Tibial artery (tissue), 4 donors: ENCODE measurements around the gene URB2.

Experiments used
- DNase-seq, 2 donors: peaks; one replicate each; pipeline ENCODE4 v3.0.0-alpha.2; 2019
- H3K27ac ChIP-seq, 2 donors: fragments of 200-600 bp; sonication (generic) in 1 of 2; 1 replicate in 1 of 2; 2 replicates in 1 of 2; pipeline ENCODE4 v1.5.1; 2018 to 2019; ENCODE audit warnings: mild to moderate bottlenecking in 1 of 2
- H3K27me3 ChIP-seq, 2 donors: fragments of 200-600 bp; sonication (generic) in 1 of 2; one replicate each; pipeline versions ENCODE4 v1.5.1 to v1.6.0; 2016 to 2019
- H3K36me3 ChIP-seq, 3 donors: fragments of 200-600 bp; sonication (generic) in 2 of 3; one replicate each; pipeline ENCODE4 v1.5.1; 2016 to 2019; ENCODE audit warnings: mild to moderate bottlenecking in 2 of 3
- H3K4me1 ChIP-seq, 4 donors: fragments of 200-600 bp; sonication (generic) in 2 of 4; 1 replicate in 3 of 4; 2 replicates in 1 of 4; pipeline ENCODE4 v1.5.1; 2016 to 2019
- H3K4me3 ChIP-seq, 2 donors: fragments of 200-600 bp; sonication (generic) in 1 of 2; 1 replicate in 1 of 2; 2 replicates in 1 of 2; pipeline ENCODE4 v1.5.1; 2018 to 2019; ENCODE audit warnings: mild to moderate bottlenecking in 2 of 2
- H3K9me3 ChIP-seq, 3 donors: fragments of 200-600 bp; sonication (generic) in 1 of 3; one replicate each; pipeline ENCODE4 v1.5.1; 2016 to 2019
- intact Hi-C: fragments of 100-400 bp; cut with DNase I; formaldehyde crosslinking; loops from one replicate; pipeline ENCODE4 v1.15.0; 2023; ENCODE audit warnings: low total_unique reads
- TF ChIP-seq, protein P1 (sequence below), 2 experiments: fragments of 200-600 bp in 1 of 2; fragments of 450-650 bp in 1 of 2; IDR thresholded peaks; one replicate each; pipeline ENCODE4 v1.5.1; 2017 to 2019; ENCODE audit warnings: antibody characterized with exemption in 2 of 2, mild to moderate bottlenecking in 1 of 2, moderate library complexity in 1 of 2

The URB2 gene

GRCh38 chr1:229582011-229582694, 43.9 kb upstream of the URB2 start:
- Histone ChIP-seq H3K4me1 (peaks cover 0 to 39% (median 22%) of the 10 kb centered on the region in 4 donors), H3K9me3 (no peaks in the 10 kb centered on the region), H3K27me3 (no peaks in the 10 kb centered on the region), H3K36me3 (no peaks in the 10 kb centered on the region), H3K4me3 (peak overlapping the region; percentile 10 to 17), H3K27ac (peak overlapping the region; percentile 71)
- peak; percentile 84 to 92 for DNase-seq
- intact Hi-C loops, result no loop called here
- TF ChIP-seq, protein P1, sequence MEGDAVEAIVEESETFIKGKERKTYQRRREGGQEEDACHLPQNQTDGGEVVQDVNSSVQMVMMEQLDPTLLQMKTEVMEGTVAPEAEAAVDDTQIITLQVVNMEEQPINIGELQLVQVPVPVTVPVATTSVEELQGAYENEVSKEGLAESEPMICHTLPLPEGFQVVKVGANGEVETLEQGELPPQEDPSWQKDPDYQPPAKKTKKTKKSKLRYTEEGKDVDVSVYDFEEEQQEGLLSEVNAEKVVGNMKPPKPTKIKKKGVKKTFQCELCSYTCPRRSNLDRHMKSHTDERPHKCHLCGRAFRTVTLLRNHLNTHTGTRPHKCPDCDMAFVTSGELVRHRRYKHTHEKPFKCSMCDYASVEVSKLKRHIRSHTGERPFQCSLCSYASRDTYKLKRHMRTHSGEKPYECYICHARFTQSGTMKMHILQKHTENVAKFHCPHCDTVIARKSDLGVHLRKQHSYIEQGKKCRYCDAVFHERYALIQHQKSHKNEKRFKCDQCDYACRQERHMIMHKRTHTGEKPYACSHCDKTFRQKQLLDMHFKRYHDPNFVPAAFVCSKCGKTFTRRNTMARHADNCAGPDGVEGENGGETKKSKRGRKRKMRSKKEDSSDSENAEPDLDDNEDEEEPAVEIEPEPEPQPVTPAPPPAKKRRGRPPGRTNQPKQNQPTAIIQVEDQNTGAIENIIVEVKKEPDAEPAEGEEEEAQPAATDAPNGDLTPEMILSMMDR (IDR thresholded peaks at IDR 0.05), result no peak

- no peaks in the 10 kb centered on the region for H3K36me3 ChIP-seq
- no peaks in the 10 kb centered on the region for H3K9me3 ChIP-seq
- H3K4me3 ChIP-seq, result no peak overlapping the region
- TF ChIP-seq, protein P1 (IDR thresholded peaks at IDR 0.05), result no peak
- peak overlapping the region; percentile 71 for H3K27ac ChIP-seq
- intact Hi-C loops, result no loop called here
- no peaks in the 10 kb centered on the region for H3K27me3 ChIP-seq
- DNase-seq, result no peak
- peaks cover 0 to 39% (median 22%) of the 10 kb centered on the region in 4 donors for H3K4me1 ChIP-seq
Measured at GRCh38 chr1:229582715-229583114, 43.3 kb upstream of the URB2 start.

DNA sequence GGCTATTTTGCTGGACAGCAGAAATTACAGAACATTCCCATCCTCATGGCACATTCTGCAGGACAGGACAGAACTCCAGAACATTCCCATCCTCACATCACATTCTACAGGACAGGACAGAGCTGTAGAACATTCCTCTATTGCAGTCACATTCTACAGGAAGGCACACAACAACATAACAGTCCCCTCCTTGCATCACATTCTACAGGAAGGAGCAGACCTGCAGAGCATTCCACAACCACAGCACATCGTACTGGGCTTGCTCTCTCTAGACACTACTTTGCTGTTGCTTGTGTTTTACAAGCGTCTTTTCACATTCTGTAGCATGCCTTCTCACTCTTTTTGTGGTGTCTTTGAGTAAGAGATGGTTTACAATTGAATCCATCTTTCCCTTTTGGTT, 40.7 kb upstream of the URB2 start:
- Histone ChIP-seq H3K36me3 (peaks cover 0 to 3% (median 0%) of the 10 kb centered on the region in 3 donors), H3K27ac (peak overlapping the region in 1 of 2 donors; percentile 16), H3K4me3 (no peak overlapping the region), H3K27me3 (no peaks in the 10 kb centered on the region), H3K9me3 (no peaks in the 10 kb centered on the region), H3K4me1 (peaks cover 0 to 19% (median 11%) of the 10 kb centered on the region in 4 donors)
- TF ChIP-seq, protein P1 (IDR thresholded peaks at IDR 0.05), result no peak
- intact Hi-C loops, result no loop called here
- DNase-seq, result no peak

DNA sequence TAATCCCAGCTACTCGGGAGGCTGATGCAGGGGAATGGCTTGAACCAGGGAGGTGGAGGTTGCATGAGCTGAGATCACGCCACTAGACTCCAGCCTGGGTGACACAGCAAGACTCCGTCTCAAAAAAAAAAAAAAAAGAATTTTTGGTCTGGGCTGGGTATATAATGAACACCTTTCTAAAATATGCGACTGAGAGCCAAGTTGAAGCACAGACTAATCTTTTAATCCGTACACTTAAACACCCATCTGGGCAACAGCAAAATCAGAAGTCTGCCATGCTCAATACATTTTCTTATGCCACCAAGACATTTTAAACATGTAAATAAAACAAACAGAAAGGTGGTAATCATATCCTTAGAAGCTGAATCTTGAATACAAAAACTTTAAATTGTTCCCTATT, 35.9 kb upstream of the URB2 start:
- Histone ChIP-seq H3K9me3 (no peaks in the 10 kb centered on the region), H3K27me3 (no peaks in the 10 kb centered on the region), H3K36me3 (peaks cover 22 to 29% (median 28%) of the 10 kb centered on the region in 3 donors), H3K4me3 (no peak overlapping the region), H3K4me1 (peaks cover 0 to 32% (median 2%) of the 10 kb centered on the region in 4 donors), H3K27ac (peak overlapping the region in 1 of 2 donors; percentile 91)
- no peak for DNase-seq
- intact Hi-C loops, result no loop called here
- TF ChIP-seq, protein P1 (IDR thresholded peaks at IDR 0.05), result no peak

- TF ChIP-seq, protein P1 (IDR thresholded peaks at IDR 0.05), result no peak
- Histone ChIP-seq H3K36me3 (peaks cover 22 to 30% (median 25%) of the 10 kb centered on the region in 3 donors), H3K9me3 (no peaks in the 10 kb centered on the region), H3K27ac (peak overlapping the region; percentile 85 to 91), H3K4me3 (no peak overlapping the region), H3K4me1 (peaks cover 0 to 67% (median 24%) of the 10 kb centered on the region in 4 donors), H3K27me3 (no peaks in the 10 kb centered on the region)
- DNase-seq, result no peak
- intact Hi-C loops, result no loop called here
Measured at GRCh38 chr1:229593800-229594199, 32.2 kb upstream of the URB2 start.
